H9 (cell line): Measurements from ENCODE around the gene TIGD2. TPM values are rescaled to one million over a fixed set of nuclear protein-coding genes. Genes with fewer than 3 reads are reported as not detected.

Experiments used
- DNase-seq: peaks from one replicate; pipeline ENCODE4 v3.0.0-alpha.2; 2017
- H2AFZ ChIP-seq: one replicate; pipeline ENCODE4 v1.6.1; 2013; ENCODE audit warnings: mild to moderate bottlenecking, low read length, control low read depth, moderate library complexity
- H2AK5ac ChIP-seq: 2 replicates; pipeline ENCODE4 v1.6.1; 2013; ENCODE audit warnings: low read length, control low read depth, mixed read lengths; ENCODE audit not compliant: insufficient read length
- H2BK120ac ChIP-seq: one replicate; pipeline ENCODE4 v1.6.1; 2013; ENCODE audit warnings: low read depth, mild to moderate bottlenecking, low read length, control low read depth, inconsistent platforms; ENCODE audit not compliant: poor library complexity, severe bottlenecking
- H2BK12ac ChIP-seq: 2 replicates; pipeline ENCODE4 v1.6.1; 2013; ENCODE audit warnings: low read length, control low read depth, mixed read lengths, low read depth; ENCODE audit not compliant: insufficient read length
- H2BK15ac ChIP-seq: 2 replicates; pipeline ENCODE4 v1.6.1; 2013; ENCODE audit warnings: low read depth, low read length, control low read depth
- H2BK20ac ChIP-seq: one replicate; pipeline ENCODE4 v1.6.1; 2013; ENCODE audit warnings: low read depth, mild to moderate bottlenecking, low read length, control low read depth, inconsistent platforms; ENCODE audit not compliant: poor library complexity, severe bottlenecking
- H2BK5ac ChIP-seq: 2 replicates; pipeline ENCODE4 v1.6.1; 2013; ENCODE audit warnings: low read length, control low read depth, mixed read lengths; ENCODE audit not compliant: insufficient read length
- H3K14ac ChIP-seq: 2 replicates; pipeline ENCODE4 v1.6.1; 2013; ENCODE audit warnings: low read length, control low read depth; ENCODE audit not compliant: insufficient read depth
- H3K18ac ChIP-seq: 2 replicates; pipeline ENCODE4 v1.6.1; 2013; ENCODE audit warnings: low read depth, mild to moderate bottlenecking, mixed read lengths, low read length, control low read depth; ENCODE audit not compliant: insufficient read length
- H3K23ac ChIP-seq: 2 replicates; pipeline ENCODE4 v1.6.1; 2013; ENCODE audit warnings: low read length, control low read depth, mixed read lengths, low read depth; ENCODE audit not compliant: insufficient read length
- H3K23me2 ChIP-seq: 2 replicates; pipeline ENCODE4 v1.6.1; 2013; ENCODE audit warnings: low read depth, mild to moderate bottlenecking, mixed read lengths, low read length, control low read depth; ENCODE audit not compliant: insufficient read length, poor library complexity, severe bottlenecking
- H3K27ac ChIP-seq: 2 replicates; pipeline ENCODE4 v1.5.1; 2013; ENCODE audit warnings: low read length, control low read depth, mixed read lengths, low read depth; ENCODE audit not compliant: insufficient read length
- H3K27me3 ChIP-seq: 2 replicates; pipeline ENCODE4 v1.6.1; 2013; ENCODE audit warnings: low read length, control low read depth, inconsistent platforms; ENCODE audit not compliant: insufficient read depth
- H3K4ac ChIP-seq: 2 replicates; pipeline ENCODE4 v1.6.1; 2013; ENCODE audit warnings: low read depth, mild to moderate bottlenecking, control low read depth, inconsistent platforms, low read length, moderate library complexity
- H3K4me1 ChIP-seq: 2 replicates; pipeline ENCODE4 v1.6.1; 2013; ENCODE audit warnings: low read length, control low read depth, inconsistent platforms; ENCODE audit not compliant: insufficient read depth
- H3K4me2 ChIP-seq: 2 replicates; pipeline ENCODE4 v1.6.1; 2013; ENCODE audit warnings: low read length, control low read depth, mixed read lengths; ENCODE audit not compliant: insufficient read length, insufficient read depth
- H3K56ac ChIP-seq: 2 replicates; pipeline ENCODE4 v1.6.1; 2013; ENCODE audit warnings: low read depth, mild to moderate bottlenecking, mixed read lengths, low read length, control low read depth; ENCODE audit not compliant: insufficient read length
- H3K79me1 ChIP-seq: 2 replicates; pipeline ENCODE4 v1.6.1; 2013; ENCODE audit warnings: low read depth, mild to moderate bottlenecking, moderate library complexity, low read length, control low read depth, inconsistent platforms; ENCODE audit not compliant: insufficient read depth, poor library complexity, severe bottlenecking
- H3K79me2 ChIP-seq: 2 replicates; pipeline ENCODE4 v1.6.1; 2013; ENCODE audit warnings: low read length, control low read depth, inconsistent platforms; ENCODE audit not compliant: insufficient read depth
- H3K9ac ChIP-seq: 2 replicates; pipeline ENCODE4 v1.6.1; 2013; ENCODE audit warnings: low read length, control low read depth, mixed read lengths; ENCODE audit not compliant: insufficient read length; ENCODE audit errors: extremely low read depth
- H3K9me3 ChIP-seq: one replicate; pipeline ENCODE4 v1.6.1; 2013; ENCODE audit warnings: low read depth, low read length, inconsistent platforms; ENCODE audit not compliant: control insufficient read depth
- H3T11ph ChIP-seq: one replicate; pipeline ENCODE4 v1.6.1; 2013; ENCODE audit warnings: mild to moderate bottlenecking, low read length, control low read depth, inconsistent platforms
- H4K20me1 ChIP-seq: one replicate; pipeline ENCODE4 v1.6.1; 2013; ENCODE audit not compliant: control insufficient read depth, insufficient read length, insufficient read depth
- H4K5ac ChIP-seq: 2 replicates; pipeline ENCODE4 v1.6.1; 2013; ENCODE audit warnings: low read depth, mild to moderate bottlenecking, mixed read lengths, low read length, control low read depth; ENCODE audit not compliant: insufficient read length
- H4K8ac ChIP-seq: replicated peaks from 2 replicates; pipeline ENCODE4 v1.6.1; 2013; ENCODE audit warnings: low read length, control low read depth, mixed read lengths, low read depth; ENCODE audit not compliant: insufficient read length
- H4K91ac ChIP-seq: 2 replicates; pipeline ENCODE4 v1.6.1; 2013; ENCODE audit warnings: low read depth, mild to moderate bottlenecking, moderate library complexity, mixed read lengths, low read length, control low read depth; ENCODE audit not compliant: insufficient read length
- H3K27ac Mint-ChIP-seq, 3 experiments: 2 replicates in 2 of 3; 3 replicates in 1 of 3; pipeline ENCODE4 v1.8.0; 2020 to 2021; ENCODE audit warnings: mixed read lengths in 3 of 3, mild to moderate bottlenecking in 1 of 3, moderate library complexity in 1 of 3
- H3K27me3 Mint-ChIP-seq: 2 replicates; pipeline ENCODE4 v1.8.0; 2021; ENCODE audit warnings: low read depth, mild to moderate bottlenecking, moderate library complexity, mixed read lengths
- H3K36me3 Mint-ChIP-seq, 3 experiments: 2 replicates in 2 of 3; 3 replicates in 1 of 3; pipeline ENCODE4 v1.8.0; 2020 to 2021; ENCODE audit warnings: low read depth in 3 of 3, mixed read lengths in 3 of 3; ENCODE audit not compliant: insufficient read depth in 1 of 3
- H3K4me1 Mint-ChIP-seq, 2 experiments: 2 replicates each; pipeline ENCODE4 v1.8.0; 2020; ENCODE audit warnings: mixed read lengths in 2 of 2
- H3K4me3 Mint-ChIP-seq, 2 experiments: 2 replicates in 1 of 2; 3 replicates in 1 of 2; pipeline ENCODE4 v1.8.0; 2020 to 2021; ENCODE audit warnings: mild to moderate bottlenecking in 2 of 2, mixed read lengths in 2 of 2, moderate library complexity in 1 of 2
- H3K9me3 Mint-ChIP-seq, 2 experiments: 2 replicates in 1 of 2; 3 replicates in 1 of 2; pipeline ENCODE4 v1.8.0; 2020; ENCODE audit warnings: mild to moderate bottlenecking in 2 of 2, mixed read lengths in 2 of 2, moderate library complexity in 1 of 2
- WGBS: extraction: QIAGEN DNeasy Blood & Tissue Kit; methylation state at CpG from one replicate; pipeline ENCODE4 v1.1.7; 2013; ENCODE audit warnings: missing lambda C conversion rate, low lambda C conversion rate, mixed read lengths; ENCODE audit not compliant: insufficient read length; ENCODE audit errors: extremely low coverage; 5-methylcytosine and 5-hydroxymethylcytosine counted together
- long read RNA-seq: library from polyadenylated mRNA; unstranded; transcript quantifications from one replicate; pipeline ENCODE4 v2.0.0, GENCODE V29; 2020
- total RNA-seq: library from RNA; stranded (reverse); gene quantifications from 2 replicates; pipeline ENCODE4 v1.2.1, GENCODE V29; 2021
- TF ChIP-seq, protein P1 (sequence below): fragments of 200-600 bp; sonication (generic); conservative IDR thresholded peaks from 3 replicates; pipeline ENCODE4 v1.8.0; 2021; ENCODE audit warnings: antibody characterized with exemption, mild to moderate bottlenecking

The TIGD2 gene
- 10.1 and 10.4 TPM in 2 replicates for total RNA-seq
- long read RNA-seq, transcript TIGD2-202 (2 exons, 3,217 nt): major isoform, 66 of 73 reads
- long read RNA-seq, partial matches to known transcripts: 0 of 73 reads
- long read RNA-seq, other reads (novel, unspliced or antisense): 4 of 73 reads

DNA sequence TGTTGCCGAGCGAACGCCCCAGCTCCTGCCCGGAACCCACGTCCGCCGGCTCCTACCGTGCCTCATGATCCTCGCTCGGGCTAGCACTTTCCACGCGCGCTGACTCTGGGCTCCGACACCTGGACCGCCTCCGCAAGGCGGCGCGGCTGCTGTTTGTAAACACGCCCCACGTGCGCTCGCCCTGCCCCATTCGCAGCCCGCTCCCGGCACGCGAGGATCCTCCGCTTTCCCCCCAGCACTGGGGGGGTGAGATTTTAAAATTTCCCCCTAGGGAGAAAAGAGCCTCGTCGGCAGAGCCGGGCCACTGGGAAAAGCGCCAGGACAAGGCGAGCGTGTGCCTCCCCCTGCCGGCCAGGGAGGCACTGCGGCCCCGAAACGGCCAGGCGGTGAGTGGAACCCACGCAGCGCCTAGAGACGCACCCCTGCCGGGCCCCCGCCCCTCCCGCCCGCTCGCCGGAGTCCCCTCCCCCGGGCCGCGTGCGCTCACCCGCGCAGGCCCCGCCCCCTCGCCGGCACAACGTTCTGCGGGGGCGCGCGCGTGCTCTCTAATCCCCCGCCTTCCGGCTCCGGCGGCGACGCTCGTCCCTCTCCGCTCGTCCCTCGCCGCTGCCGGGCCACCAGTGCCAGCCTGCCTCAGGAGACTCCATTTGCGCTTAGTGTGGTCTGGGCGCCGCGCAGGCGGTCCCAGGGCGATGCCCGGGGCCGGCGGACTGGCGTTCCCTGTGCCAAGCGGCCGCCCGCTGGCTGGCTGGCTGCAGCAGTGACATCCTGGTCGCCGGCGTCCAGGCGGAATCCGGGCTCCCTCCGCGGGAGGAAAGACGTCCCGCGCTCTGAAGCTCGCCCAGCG lies at the start of gene TIGD2:
TSS of gene TIGD2 (plus strand) at position 548 of the 847 bp plus-strand sequence. CDS start 1,442 bp downstream, outside the sequence.
- no peak within 1 kb of the TSS for H3K56ac ChIP-seq

More for the DNA sequence above, at the start of gene TIGD2:
- no peak within 1 kb of the TSS for H4K91ac ChIP-seq
- H3K4me1 Mint-ChIP-seq: peaks cover 20 to 22% of the 10 kb centered on the region in 2 experiments
- no peak within 1 kb of the TSS for H3K27ac ChIP-seq
- no peak within 1 kb of the TSS for H2BK5ac ChIP-seq
- peak within 1 kb of the TSS; percentile 85; the same call in 1 of the 2 replicates for H3K14ac ChIP-seq
- no peak within 1 kb of the TSS for H2AK5ac ChIP-seq
- no peak within 1 kb of the TSS for H4K5ac ChIP-seq
- peaks cover 10% of the 10 kb centered on the region for H3K23me2 ChIP-seq
- no CpG with 5 or more reads among the region's 101 CpGs for WGBS
- peaks cover 8% of the 10 kb centered on the region in 2 experiments; a peak in 4 of 5 replicates for H3K9me3 Mint-ChIP-seq
- no peak within 1 kb of the TSS for H4K8ac ChIP-seq
- H3K4me1 ChIP-seq: no peaks in the 10 kb centered on the region
- H3K79me1 ChIP-seq: no peaks in the 10 kb centered on the region
- no peak within 1 kb of the TSS for H2BK120ac ChIP-seq
- H3K9ac ChIP-seq: peak within 1 kb of the TSS; percentile 42
- peaks cover 7 to 29% (median 11%) of the 10 kb centered on the region in 3 experiments for H3K36me3 Mint-ChIP-seq
- peak; percentile 86 for DNase-seq
- peaks cover 46% of the 10 kb centered on the region for H3K27me3 Mint-ChIP-seq
- no peaks in the 10 kb centered on the region for H3K79me2 ChIP-seq
- H2BK12ac ChIP-seq: no peak within 1 kb of the TSS
- peak within 1 kb of the TSS; percentile 68 for H3K18ac ChIP-seq
- peak within 1 kb of the TSS; percentile 83 to 92 for H3K4me3 Mint-ChIP-seq
- no peak within 1 kb of the TSS for H2AFZ ChIP-seq
- peak within 1 kb of the TSS in 1 of 3 experiments; percentile 71; a peak in 2 of 7 replicates for H3K27ac Mint-ChIP-seq
- peaks cover 9% of the 10 kb centered on the region; the same call in 1 of the 2 replicates for H3K27me3 ChIP-seq
- H3T11ph ChIP-seq: no peak within 1 kb of the TSS
- H3K9me3 ChIP-seq: peaks cover 4% of the 10 kb centered on the region
- no peak within 1 kb of the TSS for H3K4ac ChIP-seq
- H3K4me2 ChIP-seq: peak within 1 kb of the TSS; percentile 94
- H2BK15ac ChIP-seq: no peak within 1 kb of the TSS
- peaks cover 2% of the 10 kb centered on the region for H4K20me1 ChIP-seq
- no peak within 1 kb of the TSS for H2BK20ac ChIP-seq
- H3K23ac ChIP-seq: no peak within 1 kb of the TSS
- TF ChIP-seq, protein P1, sequence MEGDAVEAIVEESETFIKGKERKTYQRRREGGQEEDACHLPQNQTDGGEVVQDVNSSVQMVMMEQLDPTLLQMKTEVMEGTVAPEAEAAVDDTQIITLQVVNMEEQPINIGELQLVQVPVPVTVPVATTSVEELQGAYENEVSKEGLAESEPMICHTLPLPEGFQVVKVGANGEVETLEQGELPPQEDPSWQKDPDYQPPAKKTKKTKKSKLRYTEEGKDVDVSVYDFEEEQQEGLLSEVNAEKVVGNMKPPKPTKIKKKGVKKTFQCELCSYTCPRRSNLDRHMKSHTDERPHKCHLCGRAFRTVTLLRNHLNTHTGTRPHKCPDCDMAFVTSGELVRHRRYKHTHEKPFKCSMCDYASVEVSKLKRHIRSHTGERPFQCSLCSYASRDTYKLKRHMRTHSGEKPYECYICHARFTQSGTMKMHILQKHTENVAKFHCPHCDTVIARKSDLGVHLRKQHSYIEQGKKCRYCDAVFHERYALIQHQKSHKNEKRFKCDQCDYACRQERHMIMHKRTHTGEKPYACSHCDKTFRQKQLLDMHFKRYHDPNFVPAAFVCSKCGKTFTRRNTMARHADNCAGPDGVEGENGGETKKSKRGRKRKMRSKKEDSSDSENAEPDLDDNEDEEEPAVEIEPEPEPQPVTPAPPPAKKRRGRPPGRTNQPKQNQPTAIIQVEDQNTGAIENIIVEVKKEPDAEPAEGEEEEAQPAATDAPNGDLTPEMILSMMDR: peak; percentile 95
